Gastrocnemius medialis (tissue), 4 donors: ENCODE measurements around the gene MPZL3. TPM values are rescaled to one million over a fixed set of nuclear protein-coding genes. Genes with fewer than 3 reads are reported as not detected.

Source experiments
- ATAC-seq, 2 donors: fragments of 150-250 bp; one replicate each; pipeline ENCODE4 v1.9.1; 2016
- DNase-seq, 2 donors: peaks; one replicate each; pipeline ENCODE4 v3.0.0-alpha.2; 2019
- H3K27ac ChIP-seq, 4 donors: fragments of 200-600 bp; sonication (generic); 1 replicate in 1 of 4; 2 replicates in 3 of 4; pipeline ENCODE4 v1.5.1; 2016 to 2018; ENCODE audit warnings: mild to moderate bottlenecking in 2 of 4, moderate library complexity in 1 of 4
- H3K27me3 ChIP-seq, 3 donors: fragments of 200-600 bp; sonication (generic) in 2 of 3; 1 replicate in 1 of 3; 2 replicates in 2 of 3; pipeline versions ENCODE4 v1.5.1 to v1.6.0; 2016 to 2019; ENCODE audit warnings: mild to moderate bottlenecking in 1 of 3, moderate library complexity in 1 of 3
- H3K36me3 ChIP-seq, 2 donors: fragments of 200-600 bp; sonication (generic) in 1 of 2; one replicate each; pipeline ENCODE4 v1.5.1; 2017 to 2018
- H3K4me1 ChIP-seq, 2 donors: fragments of 200-600 bp; sonication (generic) in 1 of 2; one replicate each; pipeline ENCODE4 v1.5.1; 2016 to 2017; ENCODE audit warnings: mild to moderate bottlenecking in 2 of 2
- H3K4me3 ChIP-seq, 4 donors: fragments of 200-600 bp; sonication (generic) in 3 of 4; 1 replicate in 1 of 4; 2 replicates in 3 of 4; pipeline ENCODE4 v1.5.1; 2016 to 2019; ENCODE audit warnings: mild to moderate bottlenecking in 2 of 4
- H3K9me3 ChIP-seq, 3 donors: fragments of 200-600 bp; sonication (generic) in 2 of 3; 1 replicate in 1 of 3; 2 replicates in 2 of 3; pipeline ENCODE4 v1.5.1; 2016 to 2019
- POLR2A ChIP-seq, 2 donors: fragments of 450-650 bp; IDR thresholded peaks; one replicate each; pipeline ENCODE4 v1.6.1; 2017; ENCODE audit warnings: antibody characterized with exemption in 2 of 2, mild to moderate bottlenecking in 2 of 2, moderate library complexity in 2 of 2
- in situ Hi-C, 4 donors: fragments of 200-750 bp; cut with MboI; loops; one replicate each; pipeline versions ENCODE4 v1.15.0 to v1.8.0; 2017; ENCODE audit warnings: low sequenced_read_pairs in 4 of 4
- intact Hi-C: fragments of 100-400 bp; cut with DNase I; formaldehyde crosslinking; loops from one replicate; pipeline ENCODE4 v1.15.1; 2023; ENCODE audit warnings: low total_unique reads
- total RNA-seq, 4 donors: library from RNA; depleted of rRNA; stranded (reverse); fragments of >200 nt; gene quantifications; one replicate each; pipeline versions ENCODE4 v1.1.0 to v1.2.3, GENCODE V29; 2016
- TF ChIP-seq, protein P1 (sequence below), 5 experiments: fragments of 450-650 bp in 3 of 5; fragments of 200-600 bp in 2 of 5; sonication (generic) in 2 of 5; IDR thresholded peaks in 4 of 5; conservative IDR thresholded peaks in 1 of 5; 1 replicate in 4 of 5; 2 replicates in 1 of 5; pipeline ENCODE4 v1.5.1; 2016 to 2019; ENCODE audit warnings: antibody characterized with exemption in 5 of 5, mild to moderate bottlenecking in 3 of 5, moderate library complexity in 3 of 5

MPZL3 gene
- total RNA-seq, 4 donors from 2014 or later: 0.10 to 2.1 (median 0.19) TPM

DNA sequence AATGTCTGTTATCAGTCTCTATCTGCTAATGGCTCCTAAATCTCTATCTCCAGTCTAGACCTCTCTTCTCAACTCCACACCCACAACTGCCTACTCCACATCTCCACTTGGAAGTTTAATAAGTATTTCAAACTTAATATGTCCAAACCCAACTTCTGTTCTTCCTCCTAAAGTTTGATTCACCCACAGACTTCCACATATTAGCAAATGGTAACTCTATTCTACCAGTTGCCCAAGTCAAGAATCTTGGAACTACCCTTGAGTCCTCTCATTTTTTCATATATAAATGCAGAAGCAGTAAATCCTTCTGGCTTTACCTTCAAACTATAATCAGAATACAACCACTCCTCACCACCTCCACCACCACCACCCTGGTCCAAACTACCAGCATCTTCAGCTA is 20.7 kb downstream of the MPZL3 start:
- H3K9me3 ChIP-seq: no peaks in the 10 kb centered on the region
- intact Hi-C loops: no loop called here
- TF ChIP-seq, protein P1, sequence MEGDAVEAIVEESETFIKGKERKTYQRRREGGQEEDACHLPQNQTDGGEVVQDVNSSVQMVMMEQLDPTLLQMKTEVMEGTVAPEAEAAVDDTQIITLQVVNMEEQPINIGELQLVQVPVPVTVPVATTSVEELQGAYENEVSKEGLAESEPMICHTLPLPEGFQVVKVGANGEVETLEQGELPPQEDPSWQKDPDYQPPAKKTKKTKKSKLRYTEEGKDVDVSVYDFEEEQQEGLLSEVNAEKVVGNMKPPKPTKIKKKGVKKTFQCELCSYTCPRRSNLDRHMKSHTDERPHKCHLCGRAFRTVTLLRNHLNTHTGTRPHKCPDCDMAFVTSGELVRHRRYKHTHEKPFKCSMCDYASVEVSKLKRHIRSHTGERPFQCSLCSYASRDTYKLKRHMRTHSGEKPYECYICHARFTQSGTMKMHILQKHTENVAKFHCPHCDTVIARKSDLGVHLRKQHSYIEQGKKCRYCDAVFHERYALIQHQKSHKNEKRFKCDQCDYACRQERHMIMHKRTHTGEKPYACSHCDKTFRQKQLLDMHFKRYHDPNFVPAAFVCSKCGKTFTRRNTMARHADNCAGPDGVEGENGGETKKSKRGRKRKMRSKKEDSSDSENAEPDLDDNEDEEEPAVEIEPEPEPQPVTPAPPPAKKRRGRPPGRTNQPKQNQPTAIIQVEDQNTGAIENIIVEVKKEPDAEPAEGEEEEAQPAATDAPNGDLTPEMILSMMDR (IDR thresholded peaks at IDR 0.05 in 4 of 5, conservative IDR thresholded peaks at IDR 0.05 in 1 of 5): no peak
- TF ChIP-seq POLR2A (IDR thresholded peaks at IDR 0.05): no peak
- DNase-seq (no peak), ATAC-seq (no peak)
- H3K27ac ChIP-seq: no peak overlapping the region
- H3K4me1 ChIP-seq: no peaks in the 10 kb centered on the region
- in situ Hi-C loops: no loop called here
- H3K4me3 ChIP-seq: no peak overlapping the region
- H3K27me3 ChIP-seq: no peaks in the 10 kb centered on the region
- H3K36me3 ChIP-seq: no peaks in the 10 kb centered on the region

DNA sequence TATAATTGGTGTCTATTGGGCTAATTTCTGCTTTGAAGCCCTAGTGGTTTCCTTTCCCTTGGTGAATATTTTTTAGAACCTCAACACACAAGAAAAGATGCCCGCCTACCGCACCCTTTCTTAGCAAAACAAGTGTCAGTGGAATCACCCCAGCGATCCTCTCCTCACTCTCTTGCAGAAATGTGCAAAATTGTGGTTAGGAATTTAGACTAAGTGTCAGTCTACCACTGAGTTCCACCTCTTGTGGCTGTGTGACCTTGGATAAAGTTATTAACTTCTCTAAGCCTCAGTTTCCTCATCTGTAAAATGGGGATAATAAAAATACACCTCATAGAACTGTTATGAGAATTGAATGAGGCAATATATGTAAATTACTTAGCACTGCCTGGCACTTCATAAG is 22.1 kb downstream of the MPZL3 start:
- Histone ChIP-seq H3K9me3 (no peaks in the 10 kb centered on the region), H3K27me3 (no peaks in the 10 kb centered on the region), H3K4me1 (no peaks in the 10 kb centered on the region), H3K27ac (no peak overlapping the region), H3K36me3 (no peaks in the 10 kb centered on the region), H3K4me3 (no peak overlapping the region)
- no peak for TF ChIP-seq POLR2A (IDR thresholded peaks at IDR 0.05)
- TF ChIP-seq, protein P1 (IDR thresholded peaks at IDR 0.05 in 4 of 5, conservative IDR thresholded peaks at IDR 0.05 in 1 of 5): no peak
- intact Hi-C loops (no loop called here), in situ Hi-C loops (no loop called here)
- no peak for ATAC-seq
- no peak for DNase-seq

DNA sequence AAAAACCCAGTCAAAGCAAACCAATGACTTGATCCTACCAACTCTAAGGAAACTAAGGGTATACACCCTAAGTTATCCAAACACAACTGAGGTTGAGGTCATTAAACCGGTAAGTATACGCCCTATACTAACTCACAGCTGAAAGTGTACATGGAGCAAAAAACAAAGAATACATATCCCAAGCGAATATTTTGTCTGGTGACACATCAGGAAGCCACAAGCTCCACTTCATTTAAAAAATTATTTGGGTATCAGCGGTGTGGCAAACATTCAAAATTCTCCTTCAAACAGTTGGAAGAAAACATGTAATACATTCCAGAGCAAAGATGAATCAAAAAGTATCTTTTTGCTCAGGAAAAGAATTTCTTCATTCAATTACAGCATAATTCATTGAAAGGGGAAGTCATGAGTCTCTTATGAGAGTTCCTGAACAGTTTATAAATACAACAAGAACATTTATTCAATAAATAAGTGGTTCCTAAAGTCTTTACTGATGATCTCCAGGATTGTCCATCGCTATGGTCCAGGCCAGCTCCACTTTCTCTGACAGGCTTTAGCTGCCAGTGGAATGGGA is 22.8 kb downstream of the MPZL3 start:
- no peak for TF ChIP-seq POLR2A (IDR thresholded peaks at IDR 0.05)
- TF ChIP-seq, protein P1 (IDR thresholded peaks at IDR 0.05 in 4 of 5, conservative IDR thresholded peaks at IDR 0.05 in 1 of 5): no peak
- intact Hi-C loops: no loop called here
- H3K4me1 ChIP-seq: no peaks in the 10 kb centered on the region
- in situ Hi-C loops: no loop called here
- no peaks in the 10 kb centered on the region for H3K27me3 ChIP-seq
- no peak for DNase-seq
- no peak for ATAC-seq
- no peaks in the 10 kb centered on the region for H3K9me3 ChIP-seq
- no peak overlapping the region for H3K27ac ChIP-seq
- no peak overlapping the region for H3K4me3 ChIP-seq
- no peaks in the 10 kb centered on the region for H3K36me3 ChIP-seq

DNA sequence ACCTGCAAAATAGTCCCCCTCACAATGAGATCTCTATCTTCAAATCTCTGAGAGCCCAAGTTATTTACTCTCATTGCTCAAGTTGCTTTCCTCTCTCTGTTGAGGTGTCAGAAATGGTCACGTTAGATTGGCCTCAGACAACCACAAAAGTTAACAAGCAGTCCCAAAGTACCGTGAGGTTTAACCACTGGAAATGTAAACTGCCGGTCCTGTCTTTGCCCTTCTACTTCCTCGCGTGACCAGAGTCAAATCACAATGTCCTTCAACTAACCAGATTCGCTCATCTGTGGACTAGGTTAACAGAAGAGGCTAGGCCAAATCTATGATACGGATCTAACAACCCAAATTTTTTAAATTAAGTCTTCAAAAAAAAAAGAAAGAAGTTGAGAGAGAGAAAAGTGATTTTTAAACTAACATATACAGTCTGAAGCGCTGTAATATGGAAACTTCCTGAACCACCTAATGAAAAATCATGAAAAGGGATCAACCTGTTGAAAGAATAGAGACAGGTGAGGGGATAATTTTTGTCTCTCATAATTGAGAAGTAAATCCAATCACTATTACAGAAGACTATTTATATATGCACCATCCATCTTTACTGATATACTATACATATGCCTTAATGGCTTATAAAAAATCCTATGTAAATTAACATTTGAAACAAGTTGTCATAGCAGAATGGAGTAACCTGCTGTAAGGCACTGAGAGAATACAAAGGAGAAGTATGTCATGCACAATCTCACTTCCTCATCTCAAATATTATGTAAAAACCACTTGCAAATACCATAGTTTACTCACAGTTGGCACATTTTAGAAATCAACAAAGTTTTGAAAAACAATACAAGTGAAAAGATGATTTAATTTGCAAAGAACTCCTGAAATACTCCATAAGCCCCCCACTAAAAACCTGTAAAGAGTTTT is 24.0 kb downstream of the MPZL3 start:
- Histone ChIP-seq H3K36me3 (no peaks in the 10 kb centered on the region), H3K4me3 (no peak overlapping the region), H3K27me3 (no peaks in the 10 kb centered on the region), H3K9me3 (no peaks in the 10 kb centered on the region), H3K4me1 (no peaks in the 10 kb centered on the region), H3K27ac (no peak overlapping the region)
- in situ Hi-C loops (no loop called here), intact Hi-C loops (no loop called here)
- TF ChIP-seq, protein P1 (IDR thresholded peaks at IDR 0.05 in 4 of 5, conservative IDR thresholded peaks at IDR 0.05 in 1 of 5): no peak
- TF ChIP-seq POLR2A (IDR thresholded peaks at IDR 0.05): no peak
- ATAC-seq (no peak), DNase-seq (no peak)
